C4-2B (cell line): ENCODE measurements around the gene ZNF75A.

Source experiments
- ZFX ChIP-seq: fragments of 450-650 bp; IDR thresholded peaks from 2 replicates; pipeline ENCODE4 v1.6.1; 2017
- TF ChIP-seq, protein P1 (sequence below): fragments of 450-650 bp; conservative IDR thresholded peaks from 2 replicates; pipeline ENCODE4 v1.5.1; 2017; ENCODE audit warnings: mild to moderate bottlenecking

DNA sequence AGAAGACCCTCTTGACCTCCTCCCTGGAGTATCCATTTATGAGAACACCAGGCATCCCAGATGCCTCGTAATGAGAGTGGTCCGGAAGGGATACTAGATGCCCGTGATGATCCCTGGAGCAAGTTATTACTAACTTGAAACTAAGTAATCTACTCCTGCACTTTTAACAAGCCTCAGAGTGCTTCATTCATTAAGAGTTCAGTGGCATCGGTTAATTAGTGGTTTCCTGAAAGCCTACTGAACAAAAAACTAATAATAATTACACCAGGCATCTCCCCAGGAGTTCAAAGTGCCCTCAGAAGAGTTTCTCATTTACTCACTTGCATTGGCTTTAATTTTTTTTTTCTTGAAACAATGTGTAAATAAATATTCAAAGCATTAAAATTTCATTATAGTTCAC is 22.2 kb downstream of the ZNF75A start:
- TF ChIP-seq, protein P1, sequence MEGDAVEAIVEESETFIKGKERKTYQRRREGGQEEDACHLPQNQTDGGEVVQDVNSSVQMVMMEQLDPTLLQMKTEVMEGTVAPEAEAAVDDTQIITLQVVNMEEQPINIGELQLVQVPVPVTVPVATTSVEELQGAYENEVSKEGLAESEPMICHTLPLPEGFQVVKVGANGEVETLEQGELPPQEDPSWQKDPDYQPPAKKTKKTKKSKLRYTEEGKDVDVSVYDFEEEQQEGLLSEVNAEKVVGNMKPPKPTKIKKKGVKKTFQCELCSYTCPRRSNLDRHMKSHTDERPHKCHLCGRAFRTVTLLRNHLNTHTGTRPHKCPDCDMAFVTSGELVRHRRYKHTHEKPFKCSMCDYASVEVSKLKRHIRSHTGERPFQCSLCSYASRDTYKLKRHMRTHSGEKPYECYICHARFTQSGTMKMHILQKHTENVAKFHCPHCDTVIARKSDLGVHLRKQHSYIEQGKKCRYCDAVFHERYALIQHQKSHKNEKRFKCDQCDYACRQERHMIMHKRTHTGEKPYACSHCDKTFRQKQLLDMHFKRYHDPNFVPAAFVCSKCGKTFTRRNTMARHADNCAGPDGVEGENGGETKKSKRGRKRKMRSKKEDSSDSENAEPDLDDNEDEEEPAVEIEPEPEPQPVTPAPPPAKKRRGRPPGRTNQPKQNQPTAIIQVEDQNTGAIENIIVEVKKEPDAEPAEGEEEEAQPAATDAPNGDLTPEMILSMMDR, result no peak
- no peak for TF ChIP-seq ZFX
